Caco-2 (cell line): ENCODE data around the gene DOCK2. TPM values are rescaled to one million over a fixed set of nuclear protein-coding genes. Genes with fewer than 3 reads are reported as not detected.
A peak's percentile ranks its signal among the peaks of the same experiment; 100 is the strongest.

Experiments
- BruUV-seq: library from RNA; stranded (reverse); fragments of 400-500 nt; replicated peaks from 2 replicates; lab custom pipeline; 2021; lab: Mats Ljungman, UMichigan
- CTCF ChIA-PET: fragments of 300-600 bp; sonication (Branson Sonifier 250); formaldehyde crosslinking; loops from one replicate; lab custom pipeline; 2022; ENCODE audit warnings: antibody characterized with exemption; lab: Charles Lee
- POLR2A ChIA-PET: fragments of 300-600 bp; sonication (Branson Sonifier 250); formaldehyde crosslinking; loops from one replicate; lab custom pipeline; 2022; ENCODE audit warnings: antibody characterized with exemption; lab: Charles Lee
- DNase-seq, 2 experiments: peaks; one replicate each; pipeline versions ENCODE4 v3.0.0 to v3.0.0-alpha.2; 2020 to 2022
- H3K27me3 ChIP-seq: replicated peaks from 2 replicates; pipeline ENCODE4 v1.6.0; 2011; ENCODE audit warnings: low read length; ENCODE audit not compliant: control insufficient read depth, insufficient read depth
- H3K36me3 ChIP-seq: 2 replicates; pipeline ENCODE4 v1.5.1; 2011; ENCODE audit warnings: low read length; ENCODE audit not compliant: control insufficient read depth, insufficient read depth
- H3K4me1 ChIP-seq: fragments of 250-450 bp; sonication (Bioruptor Pico); 2 replicates; pipeline ENCODE4 v1.5.1; 2020; ENCODE audit warnings: mild to moderate bottlenecking
- H3K4me3 ChIP-seq: 2 replicates; pipeline ENCODE4 v1.5.1; 2011; ENCODE audit warnings: low read depth, mild to moderate bottlenecking, control low read depth, low read length
- H3K9me3 ChIP-seq: fragments of 250-450 bp; sonication (Bioruptor Pico); 2 replicates; pipeline ENCODE4 v1.5.1; 2020; ENCODE audit warnings: mild to moderate bottlenecking, moderate library complexity
- H3K27ac Mint-ChIP-seq: one replicate; pipeline ENCODE4 v1.8.0; 2022; ENCODE audit warnings: mixed read lengths; ENCODE audit not compliant: unreplicated experiment
- H3K27me3 Mint-ChIP-seq: one replicate; pipeline ENCODE4 v1.8.0; 2022; ENCODE audit warnings: mixed read lengths; ENCODE audit not compliant: insufficient read depth, unreplicated experiment
- H3K36me3 Mint-ChIP-seq: one replicate; pipeline ENCODE4 v1.8.0; 2022; ENCODE audit warnings: mild to moderate bottlenecking, mixed read lengths; ENCODE audit not compliant: insufficient read depth, unreplicated experiment
- H3K4me1 Mint-ChIP-seq: one replicate; pipeline ENCODE4 v1.8.0; 2022; ENCODE audit warnings: low read depth, mixed read lengths; ENCODE audit not compliant: unreplicated experiment
- H3K4me3 Mint-ChIP-seq: one replicate; pipeline ENCODE4 v1.8.0; 2022; ENCODE audit warnings: mild to moderate bottlenecking, moderate library complexity, mixed read lengths; ENCODE audit not compliant: unreplicated experiment
- H3K9me3 Mint-ChIP-seq: one replicate; pipeline ENCODE4 v1.8.0; 2022; ENCODE audit warnings: mixed read lengths; ENCODE audit not compliant: unreplicated experiment
- intact Hi-C: fragments of 100-400 bp; cut with micrococcal nuclease; formaldehyde crosslinking; loops from one replicate; pipeline ENCODE4 v1.10.0; 2022; ENCODE audit not compliant: unreplicated experiment
- total RNA-seq: library from RNA; stranded (reverse); gene quantifications from 2 replicates; pipeline ENCODE4 v1.2.3, GENCODE V29; 2022
- TF ChIP-seq, protein P1 (sequence below), 2 experiments: fragments of 200-600 bp in 1 of 2; IDR thresholded peaks; 1 replicate in 1 of 2; 2 replicates in 1 of 2; pipeline versions ENCODE4 v1.5.1 to v1.8.0; 2011 to 2022; ENCODE audit warnings: antibody characterized with exemption in 1 of 2, control low read depth in 1 of 2, inconsistent platforms in 1 of 2, low read depth in 1 of 2, low read length in 1 of 2, mild to moderate bottlenecking in 1 of 2, moderate library complexity in 1 of 2; ENCODE audit not compliant: insufficient read depth in 1 of 2, severe bottlenecking in 1 of 2, unreplicated experiment in 1 of 2

The DOCK2 gene
- total RNA-seq, 1 experiment from 2014 or later, result 0.09 TPM

DNA sequence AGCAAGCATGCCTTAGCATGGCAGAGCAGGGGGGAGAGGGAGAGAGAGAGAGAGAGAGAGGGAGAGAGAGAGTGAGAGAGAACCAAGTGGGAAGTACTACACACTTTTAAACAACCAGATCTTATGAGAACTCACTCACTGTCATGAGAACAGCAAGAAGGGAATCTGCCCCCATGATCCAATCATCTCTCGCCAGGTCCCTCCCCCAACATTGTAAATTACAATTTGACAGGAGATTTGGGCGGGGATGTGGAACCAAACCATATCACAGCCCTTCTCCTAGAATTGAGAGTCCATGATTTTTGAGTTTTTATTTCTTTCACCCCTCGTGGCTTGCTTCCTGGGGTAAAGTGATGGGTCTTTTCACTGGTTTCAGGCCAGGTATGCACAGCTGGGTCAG is 98.8 kb downstream of the DOCK2 start:
- no peaks in the 10 kb centered on the region for H3K36me3 Mint-ChIP-seq
- CTCF ChIA-PET, result no interaction called here
- H3K4me1 Mint-ChIP-seq, result no peaks in the 10 kb centered on the region
- TF ChIP-seq, protein P1, sequence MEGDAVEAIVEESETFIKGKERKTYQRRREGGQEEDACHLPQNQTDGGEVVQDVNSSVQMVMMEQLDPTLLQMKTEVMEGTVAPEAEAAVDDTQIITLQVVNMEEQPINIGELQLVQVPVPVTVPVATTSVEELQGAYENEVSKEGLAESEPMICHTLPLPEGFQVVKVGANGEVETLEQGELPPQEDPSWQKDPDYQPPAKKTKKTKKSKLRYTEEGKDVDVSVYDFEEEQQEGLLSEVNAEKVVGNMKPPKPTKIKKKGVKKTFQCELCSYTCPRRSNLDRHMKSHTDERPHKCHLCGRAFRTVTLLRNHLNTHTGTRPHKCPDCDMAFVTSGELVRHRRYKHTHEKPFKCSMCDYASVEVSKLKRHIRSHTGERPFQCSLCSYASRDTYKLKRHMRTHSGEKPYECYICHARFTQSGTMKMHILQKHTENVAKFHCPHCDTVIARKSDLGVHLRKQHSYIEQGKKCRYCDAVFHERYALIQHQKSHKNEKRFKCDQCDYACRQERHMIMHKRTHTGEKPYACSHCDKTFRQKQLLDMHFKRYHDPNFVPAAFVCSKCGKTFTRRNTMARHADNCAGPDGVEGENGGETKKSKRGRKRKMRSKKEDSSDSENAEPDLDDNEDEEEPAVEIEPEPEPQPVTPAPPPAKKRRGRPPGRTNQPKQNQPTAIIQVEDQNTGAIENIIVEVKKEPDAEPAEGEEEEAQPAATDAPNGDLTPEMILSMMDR (IDR thresholded peaks at IDR 0.05; ENCODE audit: insufficient read depth in 1 of 2, low read depth in 1 of 2, low read length in 1 of 2, severe bottlenecking in 1 of 2, unreplicated experiment in 1 of 2), result no peak
- Histone ChIP-seq H3K9me3 (peaks cover 10% of the 10 kb centered on the region; the same call in 1 of the 2 replicates), H3K27me3 (no peaks in the 10 kb centered on the region; the same call in 1 of the 2 replicates), H3K36me3 (no peaks in the 10 kb centered on the region), H3K4me3 (no peak overlapping the region), H3K4me1 (no peaks in the 10 kb centered on the region)
- no peak overlapping the region for H3K27ac Mint-ChIP-seq
- H3K27me3 Mint-ChIP-seq, result peaks cover 22% of the 10 kb centered on the region
- H3K9me3 Mint-ChIP-seq, result peaks cover 15% of the 10 kb centered on the region
- no peak for DNase-seq
- intact Hi-C loops, result no loop called here
- no TSS peak for BruUV-seq
- POLR2A ChIA-PET, result no interaction called here
- H3K4me3 Mint-ChIP-seq, result no peak overlapping the region

DNA sequence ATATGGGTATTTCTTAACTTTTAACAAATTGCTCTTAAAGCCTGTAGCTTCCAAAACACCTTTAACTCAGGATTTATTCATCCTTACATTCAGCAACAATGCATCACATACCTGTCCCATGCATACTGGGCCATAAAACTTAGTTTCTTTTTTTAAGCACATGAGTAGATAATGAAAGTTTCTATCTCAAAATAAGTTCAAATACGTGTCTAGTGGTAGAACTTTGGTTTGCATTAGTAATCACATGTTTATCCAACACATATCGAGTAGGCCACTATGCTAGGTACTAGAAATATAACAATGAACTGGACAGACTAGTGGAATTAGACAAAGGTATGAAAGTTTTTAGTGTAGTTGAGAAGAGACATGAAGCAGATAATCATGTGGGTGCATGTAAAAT is 99.6 kb downstream of the DOCK2 start:
- Mint-ChIP-seq H3K27ac (no peak overlapping the region), H3K27me3 (peaks cover 22% of the 10 kb centered on the region), H3K36me3 (no peaks in the 10 kb centered on the region), H3K9me3 (peaks cover 14% of the 10 kb centered on the region), H3K4me3 (no peak overlapping the region), H3K4me1 (no peaks in the 10 kb centered on the region)
- TF ChIP-seq, protein P1 (IDR thresholded peaks at IDR 0.05; ENCODE audit: insufficient read depth in 1 of 2, low read depth in 1 of 2, low read length in 1 of 2, severe bottlenecking in 1 of 2, unreplicated experiment in 1 of 2), result no peak
- ChIA-PET POLR2A (no interaction called here), CTCF (no interaction called here)
- Histone ChIP-seq H3K4me3 (no peak overlapping the region), H3K9me3 (peaks cover 5% of the 10 kb centered on the region; the same call in 1 of the 2 replicates), H3K4me1 (no peaks in the 10 kb centered on the region), H3K36me3 (no peaks in the 10 kb centered on the region), H3K27me3 (no peaks in the 10 kb centered on the region; the same call in 1 of the 2 replicates)
- no TSS peak for BruUV-seq
- DNase-seq, result no peak
- intact Hi-C loops, result no loop called here

DNA sequence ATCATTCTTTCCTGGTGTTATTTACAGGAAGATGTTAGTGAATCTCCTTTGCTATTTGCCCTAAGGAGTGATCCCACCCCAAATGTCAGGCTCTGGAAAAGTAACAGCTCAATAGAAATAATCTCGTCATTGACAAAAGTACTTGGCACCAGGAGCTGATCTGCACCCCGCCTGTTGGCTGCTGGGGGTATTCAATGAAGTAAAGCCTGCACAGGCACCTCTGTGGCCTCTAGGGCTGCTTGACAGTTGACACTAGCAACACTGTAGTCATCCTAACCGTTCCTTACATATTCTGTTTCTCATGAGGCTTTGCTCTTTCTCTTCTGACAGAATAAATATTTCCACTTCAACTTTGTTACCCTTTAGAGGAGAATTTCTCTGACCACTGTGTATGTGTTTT is 103.4 kb downstream of the DOCK2 start:
- Mint-ChIP-seq H3K4me1 (no peaks in the 10 kb centered on the region), H3K4me3 (no peak overlapping the region), H3K36me3 (no peaks in the 10 kb centered on the region), H3K27ac (no peak overlapping the region), H3K9me3 (no peaks in the 10 kb centered on the region), H3K27me3 (peaks cover 16% of the 10 kb centered on the region)
- no peaks in the 10 kb centered on the region for H3K4me1 ChIP-seq
- no peaks in the 10 kb centered on the region for H3K9me3 ChIP-seq
- no peaks in the 10 kb centered on the region for H3K36me3 ChIP-seq
- ChIA-PET POLR2A (no interaction called here), CTCF (no interaction called here)
- H3K27me3 ChIP-seq, result no peaks in the 10 kb centered on the region; the same call in 1 of the 2 replicates
- no peak overlapping the region for H3K4me3 ChIP-seq
- TF ChIP-seq, protein P1 (IDR thresholded peaks at IDR 0.05; ENCODE audit: insufficient read depth in 1 of 2, low read depth in 1 of 2, low read length in 1 of 2, severe bottlenecking in 1 of 2, unreplicated experiment in 1 of 2), result no peak
- DNase-seq, result peak in 1 of 2 experiments; percentile 4
- no TSS peak for BruUV-seq
- intact Hi-C loops, result no loop called here
